HAP-1 (cell line): ENCODE measurements around the gene AK5.
A peak's percentile ranks its signal among the peaks of the same experiment; 100 is the strongest.

Source experiments
- DNase-seq, 2 experiments: peaks; one replicate each; pipeline ENCODE4 v3.0.0-alpha.2; 2016 to 2020; ENCODE audit warnings: low spot score in 2 of 2
- H3K27me3 ChIP-seq: fragments of 250-450 bp; sonication (Bioruptor Pico); 2 replicates; pipeline ENCODE4 v1.5.1; 2020; ENCODE audit warnings: low read depth, mild to moderate bottlenecking, moderate library complexity
- H3K36me3 ChIP-seq: fragments of 250-450 bp; sonication (Bioruptor Pico); replicated peaks from 2 replicates; pipeline ENCODE4 v1.5.1; 2020; ENCODE audit warnings: mild to moderate bottlenecking
- H3K4me1 ChIP-seq: fragments of 250-450 bp; sonication (Bioruptor Pico); 2 replicates; pipeline ENCODE4 v1.5.1; 2020; ENCODE audit warnings: mild to moderate bottlenecking
- H3K4me3 ChIP-seq: fragments of 250-450 bp; sonication (Bioruptor Pico); 2 replicates; pipeline ENCODE4 v1.5.1; 2020; ENCODE audit warnings: mild to moderate bottlenecking, moderate library complexity
- H3K9me3 ChIP-seq: fragments of 250-450 bp; sonication (Bioruptor Pico); 2 replicates; pipeline ENCODE4 v1.5.1; 2020; ENCODE audit warnings: mild to moderate bottlenecking, moderate library complexity
- in situ Hi-C: fragments of 300-500 bp; cut with MboI; formaldehyde crosslinking; loops from 3 replicates; pipeline ENCODE4 v1.14.3; 2020; ENCODE audit warnings: low sequenced_read_pairs, inconsistent platforms, mixed read lengths

The AK5 gene

GRCh38 chr1:77534456-77534855, 252.6 kb downstream of the AK5 start:
- no peaks in the 10 kb centered on the region for H3K36me3 ChIP-seq
- no peaks in the 10 kb centered on the region for H3K27me3 ChIP-seq
- H3K9me3 ChIP-seq: no peaks in the 10 kb centered on the region
- H3K4me1 ChIP-seq: no peaks in the 10 kb centered on the region
- in situ Hi-C loops: loop anchor here (10.0 kb wide), 1 partner anchor 390 kb away; no protein-coding TSS in a partner anchor
- no peak overlapping the region for H3K4me3 ChIP-seq
- DNase-seq: no peak

GRCh38 chr1:77536813-77537212, 255.0 kb downstream of the AK5 start:
- DNase-seq: no peak
- H3K4me1 ChIP-seq: no peaks in the 10 kb centered on the region
- in situ Hi-C loops: loop anchor here (10.0 kb wide), 1 partner anchor 392 kb away; no protein-coding TSS in a partner anchor
- H3K36me3 ChIP-seq: no peaks in the 10 kb centered on the region
- no peak overlapping the region for H3K4me3 ChIP-seq
- H3K27me3 ChIP-seq: no peaks in the 10 kb centered on the region
- H3K9me3 ChIP-seq: no peaks in the 10 kb centered on the region

DNA sequence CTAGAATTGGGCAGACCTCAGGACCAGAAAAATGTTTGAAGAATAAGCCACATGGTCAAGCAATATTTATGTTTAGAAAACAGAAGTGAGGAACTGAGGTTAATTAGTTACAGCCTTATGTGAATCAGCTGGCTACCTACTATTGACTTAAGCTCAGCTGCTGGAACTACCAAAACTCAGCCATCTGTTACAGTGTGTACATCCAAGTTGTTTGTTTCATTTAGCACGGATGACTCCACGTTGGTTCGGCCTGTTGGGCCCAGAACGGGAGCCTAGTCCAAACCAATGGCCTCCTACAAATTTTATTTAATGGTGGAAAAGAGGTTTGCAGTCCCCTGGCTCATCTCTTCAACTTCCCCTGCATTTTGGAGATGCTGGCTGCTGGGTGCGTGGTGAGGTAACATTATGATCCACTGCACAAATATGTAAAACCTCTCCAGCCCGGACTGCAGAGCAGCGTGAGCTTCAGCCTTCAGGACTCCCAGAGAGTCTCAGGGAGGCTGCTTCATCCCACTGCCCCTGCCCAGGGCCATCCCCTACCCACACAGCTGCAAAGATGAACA, 257.2 kb downstream of the AK5 start:
- DNase-seq: no peak
- H3K36me3 ChIP-seq: no peaks in the 10 kb centered on the region
- H3K4me3 ChIP-seq: no peak overlapping the region
- no peaks in the 10 kb centered on the region for H3K9me3 ChIP-seq
- H3K27me3 ChIP-seq: no peaks in the 10 kb centered on the region
- in situ Hi-C loops: loop anchor here (10.0 kb wide), 1 partner anchor 394 kb away; no protein-coding TSS in a partner anchor
- no peaks in the 10 kb centered on the region for H3K4me1 ChIP-seq

DNA sequence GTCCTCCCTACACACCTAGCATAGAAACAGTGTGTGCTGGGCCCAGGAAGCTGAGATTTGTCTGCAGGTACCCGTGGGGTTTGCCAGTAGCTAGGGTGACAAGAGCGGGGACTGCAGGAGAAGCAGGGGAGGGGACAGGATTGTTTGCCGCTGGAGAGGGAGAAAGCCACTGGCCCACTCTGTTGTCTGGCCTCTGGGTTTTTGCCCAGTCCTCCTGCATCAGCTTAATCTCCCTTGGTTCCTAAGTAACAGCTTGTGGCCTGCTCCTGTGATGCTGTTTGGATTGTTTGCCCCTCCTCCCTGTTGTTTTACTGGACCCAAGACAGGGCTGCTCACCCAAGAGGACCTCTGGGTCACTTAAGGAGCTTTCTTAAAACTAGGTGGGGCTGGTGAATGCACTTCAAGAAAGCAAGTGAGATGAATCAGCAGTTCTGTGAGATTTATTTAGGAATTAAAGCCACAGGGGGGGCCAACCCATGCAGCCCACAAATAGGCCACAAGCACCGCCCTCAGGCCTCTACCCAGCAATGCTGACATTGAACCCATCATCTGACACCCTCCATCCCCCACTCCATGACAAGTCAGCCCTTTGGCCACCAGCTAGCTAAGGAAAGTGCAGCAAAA, 257.8 kb downstream of the AK5 start:
- in situ Hi-C loops: loop anchor here (10.0 kb wide), 1 partner anchor 395 kb away; no protein-coding TSS in a partner anchor
- no peak for DNase-seq
- Histone ChIP-seq H3K4me1 (no peaks in the 10 kb centered on the region), H3K36me3 (no peaks in the 10 kb centered on the region), H3K4me3 (no peak overlapping the region), H3K27me3 (no peaks in the 10 kb centered on the region), H3K9me3 (no peaks in the 10 kb centered on the region)

- Histone ChIP-seq H3K9me3 (no peaks in the 10 kb centered on the region), H3K27me3 (no peaks in the 10 kb centered on the region), H3K4me3 (no peak overlapping the region), H3K36me3 (no peaks in the 10 kb centered on the region), H3K4me1 (no peaks in the 10 kb centered on the region)
- in situ Hi-C loops: no loop called here
- no peak for DNase-seq
Observed at GRCh38 chr1:77540501-77541161, 258.8 kb downstream of the AK5 start.

DNA sequence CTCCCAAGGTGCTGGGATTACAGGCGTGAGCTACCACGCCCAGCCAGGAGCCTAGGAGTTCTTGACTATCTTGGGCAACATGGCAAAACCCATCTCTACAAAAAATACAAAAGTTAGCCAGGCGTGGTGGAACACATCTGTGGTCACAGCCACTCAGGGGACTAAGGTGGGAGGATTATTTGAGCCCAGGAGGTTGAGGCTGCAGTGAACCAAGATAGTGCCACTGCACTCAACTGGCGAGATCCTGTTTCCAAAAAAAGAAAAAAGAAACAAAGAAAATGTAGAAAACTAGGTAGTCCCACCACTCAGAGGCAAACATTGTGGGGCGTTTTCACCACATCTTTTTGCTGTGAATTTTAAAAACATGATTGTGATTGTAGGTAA, 259.3 kb downstream of the AK5 start:
- DNase-seq: no peak
- no peak overlapping the region for H3K4me3 ChIP-seq
- no peaks in the 10 kb centered on the region for H3K4me1 ChIP-seq
- in situ Hi-C loops: no loop called here
- H3K9me3 ChIP-seq: no peaks in the 10 kb centered on the region
- H3K36me3 ChIP-seq: no peaks in the 10 kb centered on the region
- no peaks in the 10 kb centered on the region for H3K27me3 ChIP-seq

GRCh38 chr1:77542813-77543420, 261.1 kb downstream of the AK5 start:
- Histone ChIP-seq H3K36me3 (no peaks in the 10 kb centered on the region), H3K4me1 (no peaks in the 10 kb centered on the region), H3K9me3 (no peaks in the 10 kb centered on the region), H3K27me3 (no peaks in the 10 kb centered on the region), H3K4me3 (no peak overlapping the region)
- no peak for DNase-seq
- in situ Hi-C loops: no loop called here

GRCh38 chr1:77543822-77544448, 262.1 kb downstream of the AK5 start:
- in situ Hi-C loops: no loop called here
- no peaks in the 10 kb centered on the region for H3K4me1 ChIP-seq
- DNase-seq: no peak
- no peaks in the 10 kb centered on the region for H3K27me3 ChIP-seq
- H3K36me3 ChIP-seq: no peaks in the 10 kb centered on the region
- H3K9me3 ChIP-seq: no peaks in the 10 kb centered on the region
- H3K4me3 ChIP-seq: no peak overlapping the region

- H3K36me3 ChIP-seq: no peaks in the 10 kb centered on the region
- in situ Hi-C loops: no loop called here
Observed at GRCh38 chr1:77544845-77545244, 263.0 kb downstream of the AK5 start.

DNA sequence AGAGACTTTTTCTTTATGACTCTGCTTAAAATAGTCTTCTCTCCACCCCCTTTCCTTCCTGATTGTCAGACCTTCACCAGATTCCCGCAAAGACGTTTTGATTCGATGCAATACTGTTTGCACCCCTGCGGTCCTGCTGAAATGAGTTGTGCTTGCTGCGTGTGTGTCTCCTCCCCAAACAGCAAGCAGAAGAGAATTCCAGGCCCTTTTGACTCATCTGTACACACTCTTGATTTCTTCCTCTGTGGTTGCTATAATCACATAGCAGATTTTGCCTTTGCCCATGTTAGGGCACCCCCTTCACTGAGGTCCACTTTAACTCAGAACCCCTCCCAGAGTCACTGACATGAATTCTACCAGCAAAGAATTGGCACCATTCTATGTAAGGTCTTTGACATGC, 264.2 kb downstream of the AK5 start:
- in situ Hi-C loops: no loop called here
- Histone ChIP-seq H3K36me3 (no peaks in the 10 kb centered on the region), H3K4me1 (no peaks in the 10 kb centered on the region), H3K9me3 (no peaks in the 10 kb centered on the region), H3K4me3 (no peak overlapping the region), H3K27me3 (0 out of 2 replicates have a peak, but pooled peaks cover 3% of the 10 kb centered on the region)
- DNase-seq: no peak

More at GRCh38 chr1:77544845-77545244, 263.0 kb downstream of the AK5 start:
- H3K27me3 ChIP-seq: no peaks in the 10 kb centered on the region
- H3K4me3 ChIP-seq: no peak overlapping the region
- DNase-seq: no peak
- H3K4me1 ChIP-seq: no peaks in the 10 kb centered on the region
- no peaks in the 10 kb centered on the region for H3K9me3 ChIP-seq

DNA sequence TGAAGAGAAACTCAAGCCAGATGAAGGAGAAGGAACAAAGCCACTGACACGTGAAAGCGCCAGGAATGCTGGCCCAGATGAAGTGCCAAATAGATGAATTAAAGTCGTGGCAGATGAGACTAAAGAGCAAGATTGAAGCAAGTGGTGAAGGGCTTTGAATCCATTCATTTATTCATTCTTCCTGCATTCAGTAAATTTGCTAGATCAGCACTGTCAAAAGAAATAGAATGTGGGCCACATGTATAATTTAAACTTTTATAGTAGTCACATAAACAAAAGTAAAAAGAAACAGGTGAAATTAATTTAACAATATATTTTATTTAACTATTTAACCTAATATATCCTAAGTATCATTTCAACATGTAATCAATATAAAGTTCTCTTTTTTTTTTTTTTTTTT, 265.1 kb downstream of the AK5 start:
- Histone ChIP-seq H3K4me1 (no peaks in the 10 kb centered on the region), H3K9me3 (no peaks in the 10 kb centered on the region), H3K27me3 (0 out of 2 replicates have a peak, but pooled peaks cover 3% of the 10 kb centered on the region), H3K4me3 (no peak overlapping the region), H3K36me3 (no peaks in the 10 kb centered on the region)
- in situ Hi-C loops: no loop called here
- DNase-seq: no peak

DNA sequence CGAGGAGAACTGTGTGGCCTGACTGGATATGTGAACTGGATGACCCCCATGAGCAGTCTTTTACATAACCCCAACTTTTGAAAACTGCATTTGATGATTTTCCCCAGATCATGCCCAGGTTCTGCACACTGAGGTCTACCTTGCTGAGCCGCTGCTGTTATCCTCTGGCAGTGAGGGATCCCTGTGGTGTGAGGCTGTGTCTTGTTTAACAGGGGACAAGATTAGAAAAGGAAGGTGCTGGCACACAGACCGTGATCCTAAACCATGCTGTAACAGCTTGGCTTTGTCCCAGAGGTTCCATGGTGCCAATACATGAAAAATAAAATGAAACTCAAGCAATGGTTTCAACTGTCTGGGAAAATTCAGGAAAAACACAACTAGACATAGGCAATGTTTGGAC, 266.5 kb downstream of the AK5 start:
- Histone ChIP-seq H3K27me3 (0 out of 2 replicates have a peak, but pooled peaks cover 3% of the 10 kb centered on the region), H3K9me3 (no peaks in the 10 kb centered on the region), H3K36me3 (no peaks in the 10 kb centered on the region), H3K4me1 (no peaks in the 10 kb centered on the region), H3K4me3 (no peak overlapping the region)
- in situ Hi-C loops: no loop called here
- no peak for DNase-seq

GRCh38 chr1:77550135-77550534, 268.3 kb downstream of the AK5 start:
- DNase-seq: peak in 1 of 2 experiments; percentile 0
- in situ Hi-C loops: no loop called here

More at GRCh38 chr1:77550135-77550534, 268.3 kb downstream of the AK5 start:
- H3K4me3 ChIP-seq: no peak overlapping the region
- no peaks in the 10 kb centered on the region for H3K36me3 ChIP-seq
- 0 out of 2 replicates have a peak, but pooled peaks cover 3% of the 10 kb centered on the region for H3K27me3 ChIP-seq
- H3K4me1 ChIP-seq: no peaks in the 10 kb centered on the region
- no peaks in the 10 kb centered on the region for H3K9me3 ChIP-seq
